HEK293T (cell line): ENCODE measurements around the gene CD163L1.

Experiments used
- ELF4 ChIP-seq: fragments of 450-650 bp; IDR thresholded peaks from 2 replicates; pipeline ENCODE4 v1.6.1; 2017; ENCODE audit warnings: antibody characterized with exemption
- FOXM1 ChIP-seq: fragments of 450-650 bp; IDR thresholded peaks from 2 replicates; pipeline ENCODE4 v1.6.1; 2017; ENCODE audit warnings: mild to moderate bottlenecking, borderline replicate concordance
- SP1 ChIP-seq: fragments of 450-650 bp; IDR thresholded peaks from 2 replicates; pipeline ENCODE4 v1.6.1; 2017
- TARDBP ChIP-seq: fragments of 450-650 bp; IDR thresholded peaks from 2 replicates; pipeline ENCODE4 v1.6.1; 2016

- TF ChIP-seq TARDBP = no peak
- TF ChIP-seq ELF4 = no peak
- no peak for TF ChIP-seq SP1
- no peak for TF ChIP-seq FOXM1
Observed at GRCh38 chr12:7479771-7480170, 35.8 kb upstream of the CD163L1 start.
